Endothelial cell of umbilical vein (primary cell): ENCODE results near the gene PLEKHA7. TPM values are rescaled to one million over a fixed set of nuclear protein-coding genes. Genes with fewer than 3 reads are reported as not detected.

Experiments used
- BruUV-seq: library from RNA; stranded (reverse); fragments of 400-500 nt; replicated peaks from 2 replicates; lab custom pipeline; 2021; lab: Mats Ljungman, UMichigan
- CTCF ChIA-PET: fragments of 300-600, 350-600 bp; sonication (Branson Sonifier 250); formaldehyde crosslinking; loops from one replicate; lab custom pipeline; 2021; ENCODE audit warnings: antibody characterized with exemption, inconsistent platforms; lab: Charles Lee
- POLR2A ChIA-PET: fragments of 300-600, 350-600 bp; sonication (Branson Sonifier 250); formaldehyde crosslinking; loops from one replicate; lab custom pipeline; 2021; ENCODE audit warnings: antibody characterized with exemption, inconsistent platforms; lab: Charles Lee
- DNase-seq: peaks from one replicate; pipeline ENCODE4 v3.0.0-alpha.2; 2011; ENCODE audit warnings: low read depth, low spot score
- FAIRE-seq: peaks from 2 replicates; lab custom pipeline; 2011; peaks lifted over from hg19 to GRCh38; lab: Jason Lieb, UNC
- H2AFZ ChIP-seq: 2 replicates; pipeline ENCODE4 v1.6.0; 2012; ENCODE audit warnings: low read depth, low read length, control low read depth, inconsistent platforms
- H3K27ac ChIP-seq: 2 replicates; pipeline ENCODE4 v1.5.1; 2011; ENCODE audit warnings: low read depth, mild to moderate bottlenecking, control low read depth, low read length, moderate library complexity; ENCODE audit not compliant: insufficient read depth
- H3K27me3 ChIP-seq, 2 experiments: 2 replicates each; pipeline versions ENCODE4 v1.6.0 to v1.6.1; 2011; ENCODE audit warnings: low read length in 2 of 2, mixed read lengths in 1 of 2; ENCODE audit not compliant: control insufficient read depth in 2 of 2, insufficient read depth in 2 of 2
- H3K36me3 ChIP-seq, 2 experiments: 2 replicates in 1 of 2; 3 replicates in 1 of 2; pipeline ENCODE4 v1.5.1; 2011; ENCODE audit warnings: low read length in 2 of 2, mild to moderate bottlenecking in 1 of 2, moderate library complexity in 1 of 2; ENCODE audit not compliant: control insufficient read depth in 2 of 2, insufficient read depth in 2 of 2; ENCODE audit errors: extremely low read depth in 1 of 2
- H3K4me1 ChIP-seq: 3 replicates; pipeline ENCODE4 v1.5.1; 2011; ENCODE audit warnings: mild to moderate bottlenecking, low read length; ENCODE audit not compliant: control insufficient read depth, insufficient read depth; ENCODE audit errors: extremely low read depth
- H3K4me2 ChIP-seq: 2 replicates; pipeline ENCODE4 v1.6.1; 2011; ENCODE audit warnings: low read length, control low read depth, mixed read lengths; ENCODE audit not compliant: insufficient read depth
- H3K4me3 ChIP-seq, 3 experiments: fragments of 200-600 bp in 1 of 3; sonication (generic), shearing (Covaris generic) in 1 of 3; replicated peaks in 1 of 3; 2 replicates each; pipeline ENCODE4 v1.5.1; 2011 to 2016; ENCODE audit warnings: control low read depth in 3 of 3, low read length in 3 of 3, mild to moderate bottlenecking in 2 of 3, inconsistent platforms in 1 of 3, low read depth in 1 of 3, moderate library complexity in 1 of 3; ENCODE audit not compliant: insufficient read depth in 1 of 3
- H3K79me2 ChIP-seq: 2 replicates; pipeline ENCODE4 v1.6.0; 2012; ENCODE audit warnings: low read length, inconsistent platforms; ENCODE audit not compliant: control insufficient read depth, insufficient read depth
- H3K9ac ChIP-seq: replicated peaks from 2 replicates; pipeline ENCODE3; 2011; ENCODE audit warnings: low read length, control low read depth; ENCODE audit not compliant: insufficient read depth; ENCODE audit errors: extremely low read depth
- H3K9me1 ChIP-seq: replicated peaks from 3 replicates; pipeline ENCODE4 v1.6.0; 2011; ENCODE audit warnings: mild to moderate bottlenecking, low read length; ENCODE audit not compliant: control insufficient read depth, insufficient read depth; ENCODE audit errors: extremely low read depth
- H3K9me3 ChIP-seq: replicated peaks from 2 replicates; pipeline ENCODE4 v1.5.1; 2012; ENCODE audit warnings: low read length, inconsistent platforms; ENCODE audit not compliant: control insufficient read depth, insufficient read depth
- H4K20me1 ChIP-seq: replicated peaks from 2 replicates; pipeline ENCODE3; 2011; ENCODE audit warnings: mild to moderate bottlenecking, low read length; ENCODE audit not compliant: control insufficient read depth, insufficient read depth; ENCODE audit errors: extremely low read depth
- EZH2 ChIP-seq: IDR thresholded peaks from 2 replicates; pipeline ENCODE4 v1.6.1; 2012; ENCODE audit warnings: borderline replicate concordance, low read depth, mild to moderate bottlenecking, moderate library complexity, low read length, inconsistent platforms; ENCODE audit not compliant: severe bottlenecking
- FOS ChIP-seq: IDR thresholded peaks from 2 replicates; pipeline ENCODE4 v1.6.1; 2011; ENCODE audit warnings: mild to moderate bottlenecking, low read length, moderate library complexity, borderline replicate concordance; ENCODE audit not compliant: insufficient read depth
- JUN ChIP-seq: IDR thresholded peaks from 2 replicates; pipeline ENCODE4 v1.6.1; 2011; ENCODE audit warnings: borderline replicate concordance, low read depth; ENCODE audit not compliant: insufficient read length, insufficient read depth
- MYC ChIP-seq: IDR thresholded peaks from one replicate; pipeline ENCODE4 v1.6.1; 2011; ENCODE audit warnings: mild to moderate bottlenecking, low read depth, low read length
- POLR2A ChIP-seq: IDR thresholded peaks from 2 replicates; pipeline ENCODE4 v1.6.1; 2012; ENCODE audit warnings: low read depth, mild to moderate bottlenecking, control low read depth, low read length
- POLR2AphosphoS5 ChIP-seq: IDR thresholded peaks from 2 replicates; pipeline ENCODE4 v1.6.1; 2012; ENCODE audit warnings: low read depth, mild to moderate bottlenecking, control low read depth, low read length, moderate library complexity; ENCODE audit not compliant: insufficient read depth
- dilution Hi-C: fragments of 300-500 bp; cut with MboI; formaldehyde crosslinking; loops from one replicate; pipeline ENCODE4 v1.15.0; 2019; ENCODE audit warnings: low sequenced_read_pairs; ENCODE audit not compliant: extremely low pct_ligation_motif_present
- intact Hi-C: fragments of 100-400 bp; cut with micrococcal nuclease; formaldehyde crosslinking; loops from one replicate; pipeline ENCODE4 v1.10.0; 2022
- polyA plus RNA-seq, 4 experiments: library from polyadenylated mRNA; depleted of rRNA in 3 of 4; stranded (reverse) in 3 of 4; unstranded in 1 of 4; fragments of >200 nt; gene quantifications; 2 replicates each; pipeline versions ENCODE4 v1.2.1 to v1.2.3, GENCODE V29; 2011 to 2012; ENCODE audit warnings: missing spikeins in 1 of 4
- total RNA-seq: library from RNA; stranded (reverse); gene quantifications from 2 replicates; pipeline ENCODE4 v1.2.3, GENCODE V29; 2021
- TF ChIP-seq, protein P1 (sequence below), 2 donors: IDR thresholded peaks; 1 replicate in 1 of 2; 2 replicates in 1 of 2; pipeline ENCODE4 v1.5.1; 2011; ENCODE audit warnings: low read length in 2 of 2, mild to moderate bottlenecking in 2 of 2, moderate library complexity in 2 of 2, control low read depth in 1 of 2, inconsistent platforms in 1 of 2, low read depth in 1 of 2; ENCODE audit not compliant: insufficient read depth in 1 of 2; ENCODE audit errors: extremely low read depth in 1 of 2
- TF ChIP-seq, protein P2 (sequence below): IDR thresholded peaks from 2 replicates; pipeline ENCODE4 v1.6.1; 2011; ENCODE audit not compliant: insufficient read depth, insufficient read length

The PLEKHA7 gene
- total and polyA plus RNA-seq, 2 donors (not counting 3 experiments of a cell fraction or from before 2014, with no cell fraction given), result 1.7 to 3.8 TPM

DNA sequence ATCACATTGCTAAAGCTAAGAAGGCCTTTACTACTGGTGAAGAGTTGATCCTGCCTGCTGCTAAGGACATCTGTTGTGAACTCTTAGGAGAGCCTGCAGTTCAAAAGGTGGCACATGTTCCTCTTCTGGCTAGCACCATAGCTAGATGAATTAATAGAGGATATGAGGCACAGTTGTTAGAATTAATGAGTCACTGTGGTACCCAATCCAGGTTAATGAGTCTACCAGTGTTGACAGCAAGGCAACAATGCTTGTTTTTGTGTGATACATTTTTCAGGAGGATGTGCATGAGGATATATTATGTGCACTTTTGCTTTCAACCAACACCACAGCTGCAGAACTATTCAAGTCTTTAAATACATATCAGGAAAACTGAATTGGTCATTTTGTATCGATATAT is 263.8 kb downstream of the PLEKHA7 start:
- no peak for FAIRE-seq
- Histone ChIP-seq H3K27me3 (no peaks in the 10 kb centered on the region), H3K9ac (no peak overlapping the region), H3K9me1 (no peaks in the 10 kb centered on the region), H3K36me3 (peaks cover 19 to 33% of the 10 kb centered on the region in 2 experiments), H3K4me2 (no peak overlapping the region), H2AFZ (no peak overlapping the region), H3K4me1 (no peaks in the 10 kb centered on the region), H3K79me2 (peaks cover 14% of the 10 kb centered on the region), H3K27ac (no peak overlapping the region), H3K9me3 (no peaks in the 10 kb centered on the region), H4K20me1 (no peaks in the 10 kb centered on the region), H3K4me3 (no peak overlapping the region)
- TF ChIP-seq POLR2A, result no peak
- TF ChIP-seq EZH2, result no peak
- TF ChIP-seq, protein P1, sequence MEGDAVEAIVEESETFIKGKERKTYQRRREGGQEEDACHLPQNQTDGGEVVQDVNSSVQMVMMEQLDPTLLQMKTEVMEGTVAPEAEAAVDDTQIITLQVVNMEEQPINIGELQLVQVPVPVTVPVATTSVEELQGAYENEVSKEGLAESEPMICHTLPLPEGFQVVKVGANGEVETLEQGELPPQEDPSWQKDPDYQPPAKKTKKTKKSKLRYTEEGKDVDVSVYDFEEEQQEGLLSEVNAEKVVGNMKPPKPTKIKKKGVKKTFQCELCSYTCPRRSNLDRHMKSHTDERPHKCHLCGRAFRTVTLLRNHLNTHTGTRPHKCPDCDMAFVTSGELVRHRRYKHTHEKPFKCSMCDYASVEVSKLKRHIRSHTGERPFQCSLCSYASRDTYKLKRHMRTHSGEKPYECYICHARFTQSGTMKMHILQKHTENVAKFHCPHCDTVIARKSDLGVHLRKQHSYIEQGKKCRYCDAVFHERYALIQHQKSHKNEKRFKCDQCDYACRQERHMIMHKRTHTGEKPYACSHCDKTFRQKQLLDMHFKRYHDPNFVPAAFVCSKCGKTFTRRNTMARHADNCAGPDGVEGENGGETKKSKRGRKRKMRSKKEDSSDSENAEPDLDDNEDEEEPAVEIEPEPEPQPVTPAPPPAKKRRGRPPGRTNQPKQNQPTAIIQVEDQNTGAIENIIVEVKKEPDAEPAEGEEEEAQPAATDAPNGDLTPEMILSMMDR (IDR thresholded peaks at IDR 0.05; ENCODE audit: extremely low read depth in 1 of 2, insufficient read depth in 1 of 2, low read depth in 1 of 2, low read length in 2 of 2), result no peak
- TF ChIP-seq, protein P2, sequence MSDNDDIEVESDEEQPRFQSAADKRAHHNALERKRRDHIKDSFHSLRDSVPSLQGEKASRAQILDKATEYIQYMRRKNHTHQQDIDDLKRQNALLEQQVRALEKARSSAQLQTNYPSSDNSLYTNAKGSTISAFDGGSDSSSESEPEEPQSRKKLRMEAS, result no peak
- no peak for TF ChIP-seq MYC
- TF ChIP-seq FOS, result no peak
- TF ChIP-seq POLR2AphosphoS5, result no peak
- TF ChIP-seq JUN, result no peak
- dilution Hi-C loops (no loop called here), intact Hi-C loops (no loop called here)
- no TSS peak for BruUV-seq
- ChIA-PET CTCF (interaction anchor here (1.7 to 2.2 kb wide), 2 partner anchors 11 to 12 kb away, joined by 4 to 5 read pairs; partner anchors contain the start of gene C11orf58), POLR2A (no interaction called here)
- no peak for DNase-seq
